GM12891 (cell line): Measurements from ENCODE around the gene ZIC2. TPM values are rescaled to one million over a fixed set of nuclear protein-coding genes. Genes with fewer than 3 reads are reported as not detected.
"Not testable (repeated sequence)": the region's sequence is repeated elsewhere in the genome, so short reads cannot be mapped to it uniquely, and the experiment has no call there.

Experiments used
- DNase-seq: peaks from one replicate; pipeline ENCODE4 v3.0.0; 2011; ENCODE audit warnings: low spot score; ENCODE audit not compliant: insufficient read length
- FAIRE-seq: peaks from 2 replicates; lab custom pipeline; 2011; peaks lifted over from hg19 to GRCh38; lab: Jason Lieb, UNC
- PAX5 ChIP-seq: IDR thresholded peaks from 2 replicates; pipeline ENCODE4 v1.6.1; 2011; ENCODE audit warnings: low read length, moderate library complexity, mild to moderate bottlenecking; ENCODE audit not compliant: insufficient read depth, severe bottlenecking
- POLR2A ChIP-seq: IDR thresholded peaks from 2 replicates; pipeline ENCODE4 v1.6.1; 2011; ENCODE audit warnings: low read depth, low read length, control low read depth
- POLR2AphosphoS5 ChIP-seq: IDR thresholded peaks from 2 replicates; pipeline ENCODE4 v1.6.1; 2011; ENCODE audit warnings: low read depth, low read length, control low read depth
- POU2F2 ChIP-seq: IDR thresholded peaks from 2 replicates; pipeline ENCODE4 v1.6.1; 2011; ENCODE audit warnings: low read depth, mild to moderate bottlenecking, control low read depth, low read length, moderate library complexity
- SPI1 ChIP-seq: IDR thresholded peaks from 2 replicates; pipeline ENCODE4 v1.6.1; 2011; ENCODE audit warnings: low read depth, low read length, control low read depth
- TAF1 ChIP-seq: IDR thresholded peaks from 2 replicates; pipeline ENCODE4 v1.6.1; 2011; ENCODE audit warnings: low read depth, low read length, control low read depth
- polyA plus RNA-seq: library from polyadenylated mRNA; unstranded; fragments of >200 nt; gene quantifications from one replicate; pipeline ENCODE4 v1.2.1, GENCODE V29; 2012; ENCODE audit warnings: low read depth, missing spikeins, inconsistent platforms; ENCODE audit not compliant: missing spikeins

The ZIC2 gene
- polyA plus RNA-seq = not detected

- TF ChIP-seq SPI1 (no peak), POLR2AphosphoS5 (no peak), POLR2A (no peak), TAF1 (no peak), PAX5 (no peak), POU2F2 (no peak)
- no peak for FAIRE-seq
- DNase-seq = no peak
Observed at GRCh38 chr13:99981735-99982035, at the start of gene ZIC2. Gene ZIC2, plus strand, starts transcription at chr13:99981784. Its CDS starts 281 bp downstream, at chr13:99982065.

GRCh38 chr13:99932912-99933311 is 48.7 kb upstream of the ZIC2 start:
- DNase-seq (no peak), FAIRE-seq (no peak)
- no peak for TF ChIP-seq POU2F2
- no peak for TF ChIP-seq PAX5
- TF ChIP-seq POLR2AphosphoS5 = no peak
- TF ChIP-seq POLR2A = no peak
- TF ChIP-seq TAF1 = no peak
- TF ChIP-seq SPI1 = no peak

GRCh38 chr13:99935772-99936171 is 45.8 kb upstream of the ZIC2 start:
- DNase-seq = no peak
- FAIRE-seq = no peak
- no peak for TF ChIP-seq TAF1
- TF ChIP-seq SPI1 = no peak
- TF ChIP-seq POLR2A = no peak
- no peak for TF ChIP-seq POLR2AphosphoS5
- no peak for TF ChIP-seq POU2F2
- no peak for TF ChIP-seq PAX5

GRCh38 chr13:99938635-99939034 is 42.9 kb upstream of the ZIC2 start:
- TF ChIP-seq POU2F2 (no peak), PAX5 (no peak), SPI1 (no peak), POLR2A (no peak), TAF1 (no peak), POLR2AphosphoS5 (no peak)
- FAIRE-seq (no peak), DNase-seq (no peak)

GRCh38 chr13:99941086-99941485 is 40.5 kb upstream of the ZIC2 start:
- FAIRE-seq (no peak), DNase-seq (no peak)
- TF ChIP-seq SPI1 = no peak
- no peak for TF ChIP-seq PAX5
- no peak for TF ChIP-seq TAF1
- TF ChIP-seq POLR2A = no peak
- TF ChIP-seq POU2F2 = no peak
- TF ChIP-seq POLR2AphosphoS5 = no peak

GRCh38 chr13:99941911-99942310 is 39.7 kb upstream of the ZIC2 start:
- FAIRE-seq = no peak
- no peak for DNase-seq
- TF ChIP-seq TAF1 (no peak), PAX5 (no peak), POLR2A (no peak), SPI1 (no peak), POLR2AphosphoS5 (no peak), POU2F2 (no peak)

- FAIRE-seq = no peak
- no peak for DNase-seq
- TF ChIP-seq POU2F2 (no peak), PAX5 (no peak), TAF1 (no peak), SPI1 (no peak), POLR2AphosphoS5 (no peak), POLR2A (no peak)
Observed at GRCh38 chr13:99944102-99944501, 37.5 kb upstream of the ZIC2 start.

GRCh38 chr13:99944606-99945005 is 37.0 kb upstream of the ZIC2 start:
- TF ChIP-seq POLR2A = no peak
- no peak for TF ChIP-seq POU2F2
- no peak for TF ChIP-seq TAF1
- TF ChIP-seq SPI1 = no peak
- TF ChIP-seq POLR2AphosphoS5 = no peak
- TF ChIP-seq PAX5 = no peak
- FAIRE-seq = no peak

GRCh38 chr13:99945515-99945914 is 36.1 kb upstream of the ZIC2 start:
- not testable (repeated sequence) for DNase-seq, FAIRE-seq

More at GRCh38 chr13:99944606-99945005, 37.0 kb upstream of the ZIC2 start:
- no peak for DNase-seq

GRCh38 chr13:99947666-99948065 is 33.9 kb upstream of the ZIC2 start:
- FAIRE-seq (no peak), DNase-seq (no peak)
- TF ChIP-seq TAF1 (no peak), POU2F2 (no peak), POLR2AphosphoS5 (no peak), SPI1 (no peak), POLR2A (no peak), PAX5 (no peak)

GRCh38 chr13:99948411-99948810 is 33.2 kb upstream of the ZIC2 start:
- FAIRE-seq (no peak), DNase-seq (no peak)
- TF ChIP-seq SPI1 (no peak), POU2F2 (no peak), POLR2A (no peak), POLR2AphosphoS5 (no peak), TAF1 (no peak), PAX5 (no peak)
